GM04504 (cell line): ENCODE results near the gene PP2D1.
"Not testable (repeated sequence)": the region's sequence is repeated elsewhere in the genome, so short reads cannot be mapped to it uniquely, and the experiment has no call there.

Experiments
- DNase-seq: peaks from one replicate; pipeline ENCODE4 v3.0.0-alpha.2; 2012; ENCODE audit warnings: low read depth

PP2D1 gene

DNA sequence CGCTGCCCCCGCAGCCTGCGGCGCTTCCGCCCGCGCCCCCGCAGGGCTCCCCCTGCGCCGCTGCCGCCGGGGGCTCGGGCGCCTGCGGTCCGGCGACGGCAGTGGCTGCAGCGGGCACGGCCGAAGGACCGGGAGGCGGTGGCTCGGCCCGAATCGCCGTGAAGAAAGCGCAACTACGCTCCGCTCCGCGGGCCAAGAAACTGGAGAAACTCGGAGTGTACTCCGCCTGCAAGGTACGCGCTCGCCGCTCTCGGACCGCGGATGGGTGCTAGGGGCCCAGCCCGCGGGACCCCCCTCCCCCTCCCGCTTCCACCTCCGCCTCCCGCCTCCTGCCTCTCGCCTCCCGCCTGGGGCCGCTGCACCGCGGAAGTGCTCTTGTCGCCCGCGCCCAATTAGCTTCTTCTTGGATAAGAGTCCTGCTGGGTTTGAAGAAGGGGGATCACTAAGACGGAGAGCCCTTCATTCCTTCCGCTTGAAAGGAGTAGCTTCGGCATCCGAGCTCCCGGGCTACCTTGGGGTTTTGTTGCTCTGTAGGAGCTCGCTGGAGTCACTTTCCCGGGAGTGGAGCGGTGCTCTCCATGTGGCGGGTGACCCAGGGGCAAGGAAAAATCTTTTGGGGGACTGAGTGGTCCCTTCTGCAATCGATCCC lies 28.6 kb upstream of the PP2D1 start:
- DNase-seq: no peak

DNA sequence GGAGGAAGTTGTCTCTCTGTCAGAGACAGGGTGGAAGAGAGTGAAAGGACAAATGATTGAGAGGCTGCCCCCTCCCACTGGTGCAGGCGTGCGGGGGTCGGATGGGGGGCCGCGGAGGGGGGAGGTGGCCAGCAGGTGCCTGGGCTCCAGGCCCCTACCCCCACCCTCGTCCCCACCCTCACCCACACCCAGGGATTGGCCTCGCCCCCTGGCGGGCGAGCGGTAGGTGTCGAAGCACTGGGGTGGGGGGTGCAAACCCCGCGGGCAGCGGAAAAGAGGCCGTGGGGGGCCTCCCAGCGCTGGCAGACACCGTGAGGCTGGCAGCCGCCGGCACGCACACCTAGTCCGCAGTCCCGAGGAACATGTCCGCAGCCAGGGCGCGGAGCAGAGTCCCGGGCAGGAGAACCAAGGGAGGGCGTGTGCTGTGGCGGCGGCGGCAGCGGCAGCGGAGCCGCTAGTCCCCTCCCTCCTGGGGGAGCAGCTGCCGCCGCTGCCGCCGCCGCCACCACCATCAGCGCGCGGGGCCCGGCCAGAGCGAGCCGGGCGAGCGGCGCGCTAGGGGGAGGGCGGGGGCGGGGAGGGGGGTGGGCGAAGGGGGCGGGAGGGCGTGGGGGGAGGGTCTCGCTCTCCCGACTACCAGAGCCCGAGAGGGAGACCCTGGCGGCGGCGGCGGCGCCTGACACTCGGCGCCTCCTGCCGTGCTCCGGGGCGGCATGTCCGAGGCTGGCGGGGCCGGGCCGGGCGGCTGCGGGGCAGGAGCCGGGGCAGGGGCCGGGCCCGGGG lies 27.9 kb upstream of the PP2D1 start, which contains the start of gene KAT2B:
Gene KAT2B, plus strand, starts transcription at position 682 of the 783 bp plus-strand sequence. Its CDS starts 32 bp downstream, at position 714.
- no peak for DNase-seq

DNA sequence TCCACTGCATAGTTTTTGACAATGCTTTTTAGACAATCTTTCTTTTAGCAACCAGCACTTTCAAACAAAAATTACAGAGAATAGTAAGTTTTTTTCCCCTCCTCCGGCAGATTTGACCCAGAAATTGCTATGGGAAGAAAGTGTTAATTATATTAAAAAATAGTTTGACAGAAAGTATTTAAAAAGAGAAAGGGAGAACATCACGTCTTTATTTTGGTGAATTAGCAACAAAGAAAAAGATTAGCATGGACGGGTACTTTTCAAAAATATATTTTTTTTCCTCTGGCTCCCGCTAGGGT lies 27.4 kb upstream of the PP2D1 start:
- no peak for DNase-seq

DNA sequence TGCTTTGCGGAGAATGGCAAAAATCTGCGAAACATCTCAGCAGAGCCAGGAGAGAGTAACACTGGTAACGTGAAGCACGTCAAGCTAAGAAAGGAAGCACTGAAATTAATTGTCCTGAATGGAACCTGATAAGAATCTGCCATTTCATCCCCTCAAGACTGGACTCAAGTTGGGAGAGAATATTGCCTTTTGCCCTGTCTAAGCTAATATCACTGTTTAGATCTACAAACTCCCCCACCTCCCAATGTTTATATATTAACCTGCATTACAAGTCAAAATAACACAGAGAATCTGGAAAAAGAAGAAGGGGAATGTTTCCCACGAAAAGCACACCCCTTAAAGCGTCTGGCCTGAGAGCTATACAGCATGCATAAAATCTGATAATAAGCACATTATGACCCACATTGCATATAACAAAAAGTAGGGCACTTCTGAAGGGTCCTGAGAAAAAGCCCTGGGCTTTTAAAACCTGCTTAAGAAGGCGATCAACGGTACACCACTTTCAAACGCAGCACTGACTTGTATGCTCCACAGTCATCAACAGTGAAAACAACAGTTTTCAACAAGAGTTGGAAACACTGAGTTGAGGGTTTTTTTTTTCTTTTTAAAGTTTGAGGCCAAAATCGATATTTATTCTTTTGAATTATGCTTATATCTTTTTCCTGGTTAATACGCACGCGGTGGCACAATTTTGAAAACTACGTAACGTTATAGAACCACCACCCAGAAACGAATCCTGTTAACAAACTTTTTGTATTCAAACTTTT lies 26.8 kb upstream of the PP2D1 start:
- no peak for DNase-seq

DNA sequence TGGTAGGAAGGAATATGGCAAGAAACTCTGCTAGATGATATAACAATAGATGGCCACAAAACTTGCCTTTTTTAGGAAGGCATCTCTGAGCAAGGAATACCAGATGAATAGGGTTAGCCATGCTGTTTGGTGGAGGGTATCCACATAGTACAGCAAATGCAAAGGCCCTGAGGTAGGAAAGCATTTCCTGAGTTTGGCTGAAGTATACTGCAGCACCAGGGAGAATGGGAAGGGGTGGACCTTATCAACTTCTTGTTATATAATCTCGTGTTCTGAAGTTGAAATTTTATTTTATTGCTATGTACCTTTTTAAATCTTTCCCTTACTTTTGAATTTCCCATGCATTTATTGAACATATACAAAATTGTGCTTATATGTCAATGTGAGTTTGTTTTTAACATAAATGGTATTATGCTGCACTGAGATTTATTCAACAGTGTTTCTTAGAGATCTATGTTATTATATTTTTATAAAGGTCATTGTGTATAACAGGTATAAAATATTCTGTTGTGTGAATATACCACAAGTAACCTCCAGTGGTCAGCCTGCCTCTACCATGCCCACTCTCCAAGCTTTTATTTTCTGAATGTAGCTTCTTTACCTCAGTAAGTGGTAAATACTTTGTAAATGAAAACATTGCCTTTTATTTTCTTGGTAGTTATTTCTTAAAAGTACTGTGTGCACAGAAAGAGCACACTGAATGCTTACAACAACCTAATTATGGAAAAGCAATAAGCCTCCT lies 25.4 kb upstream of the PP2D1 start:
- no peak for DNase-seq

DNA sequence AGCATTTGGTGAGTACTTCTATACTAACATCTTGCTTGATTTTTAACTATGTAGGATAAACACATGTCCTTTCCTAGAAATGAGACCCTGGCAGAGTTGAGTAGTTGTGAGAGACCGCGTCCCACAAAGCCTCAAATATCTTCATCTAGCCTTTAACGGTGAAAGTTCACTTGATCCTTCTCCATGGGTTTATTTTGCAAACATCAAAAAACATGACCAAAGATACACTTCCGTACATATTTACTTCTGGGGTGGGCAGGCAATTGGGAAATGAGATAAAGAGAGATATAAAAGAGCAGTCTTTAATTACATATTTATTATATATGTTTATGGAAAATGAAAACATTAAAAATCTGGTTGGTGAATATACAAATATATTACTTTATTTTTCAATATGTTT lies 23.0 kb upstream of the PP2D1 start:
- no peak for DNase-seq

DNA sequence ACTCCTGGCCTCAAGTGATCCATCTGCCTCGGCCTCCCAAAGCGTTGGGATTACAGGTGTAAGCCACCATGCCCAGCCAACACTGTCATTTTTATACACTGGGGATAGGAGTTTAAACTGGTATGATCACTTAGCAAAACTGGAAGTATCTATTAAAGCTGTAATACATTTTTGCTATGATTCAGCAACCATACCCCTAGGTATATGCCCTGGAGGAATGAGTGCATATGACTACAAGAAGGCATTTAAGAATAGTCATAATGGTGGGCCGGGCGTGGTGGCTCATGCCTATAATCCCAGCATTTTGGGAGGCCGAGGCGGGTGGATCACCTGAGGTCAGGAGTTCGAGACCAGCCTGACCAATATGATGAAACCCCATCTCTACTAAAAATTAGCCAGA lies 19.9 kb upstream of the PP2D1 start:
- not testable (repeated sequence) for DNase-seq

DNA sequence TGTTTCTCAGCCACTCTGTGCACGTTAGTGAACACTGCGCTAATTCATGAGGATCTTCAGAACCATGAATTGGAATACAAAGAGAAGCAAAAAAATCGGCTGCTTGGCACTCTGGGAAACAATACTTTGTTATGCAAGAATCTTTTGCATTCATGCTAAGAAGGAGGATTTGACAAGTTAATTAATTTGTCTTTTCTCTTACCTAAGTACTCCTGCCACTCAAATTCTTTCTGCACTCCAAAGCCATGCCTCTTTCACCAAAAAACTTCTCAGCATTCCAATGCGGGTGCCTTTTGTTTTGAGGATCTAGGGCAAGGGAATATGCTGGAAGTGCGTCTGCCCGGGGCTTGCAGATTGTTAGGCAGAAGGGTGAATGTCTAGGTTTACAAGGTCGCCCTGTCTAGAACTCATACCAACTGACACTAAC lies 16.9 kb upstream of the PP2D1 start:
- no peak for DNase-seq

DNA sequence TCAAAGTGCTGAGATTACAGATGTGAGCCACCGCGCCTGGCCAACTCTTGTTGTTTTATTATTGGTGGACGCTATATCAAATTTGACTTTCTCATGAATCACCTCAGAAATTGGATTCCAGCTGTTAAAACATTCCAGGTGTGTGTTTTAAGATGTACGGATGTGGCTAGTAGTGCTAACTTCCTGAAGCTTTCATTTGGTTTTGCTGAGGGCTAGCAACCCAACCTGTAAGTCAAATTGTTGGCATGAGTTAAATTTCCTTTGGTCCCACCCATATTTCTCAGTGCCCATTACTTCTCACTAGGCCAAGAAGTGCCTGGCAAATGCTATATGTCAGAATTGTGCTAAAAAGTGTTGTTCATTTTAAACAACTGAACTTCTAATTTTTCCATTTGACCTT lies 15.1 kb upstream of the PP2D1 start:
- no peak for DNase-seq

DNA sequence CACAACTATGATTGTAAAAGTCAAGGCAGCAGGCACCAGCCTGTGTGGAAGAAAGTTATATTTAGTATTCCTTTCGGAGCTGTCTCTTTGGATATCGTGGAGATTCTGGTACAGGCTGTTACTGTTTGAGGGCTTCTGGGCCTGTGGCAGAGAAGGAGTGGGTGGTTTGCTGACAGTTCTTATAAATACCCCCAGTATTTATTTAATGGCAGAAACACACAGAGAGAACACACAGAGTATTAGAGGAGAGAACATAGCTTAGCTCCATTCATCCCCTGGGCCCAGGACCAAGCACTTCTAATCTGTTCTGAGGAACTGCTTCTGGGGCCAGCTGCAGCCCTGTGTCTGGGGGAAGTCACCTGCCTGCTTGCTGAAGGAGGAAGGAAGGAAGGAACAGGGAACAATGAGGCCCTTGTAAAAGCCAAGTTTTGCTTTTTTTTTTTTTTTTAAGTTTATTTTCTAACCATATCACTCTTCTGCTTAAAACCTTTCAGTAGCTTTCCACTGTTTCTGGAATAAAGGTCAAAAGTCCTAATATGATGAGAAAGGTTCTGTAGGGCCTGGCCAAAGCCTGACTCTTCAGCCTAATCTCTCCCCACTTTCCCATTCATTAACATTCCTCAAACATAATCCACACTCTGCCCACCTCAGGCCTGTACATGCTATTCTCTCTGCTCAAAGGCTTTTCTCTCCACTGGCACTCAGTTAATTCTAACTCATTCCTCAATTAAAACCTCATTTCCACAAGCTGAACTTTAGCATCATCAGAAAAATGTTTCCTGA lies 11.8 kb upstream of the PP2D1 start:
- no peak for DNase-seq

DNA sequence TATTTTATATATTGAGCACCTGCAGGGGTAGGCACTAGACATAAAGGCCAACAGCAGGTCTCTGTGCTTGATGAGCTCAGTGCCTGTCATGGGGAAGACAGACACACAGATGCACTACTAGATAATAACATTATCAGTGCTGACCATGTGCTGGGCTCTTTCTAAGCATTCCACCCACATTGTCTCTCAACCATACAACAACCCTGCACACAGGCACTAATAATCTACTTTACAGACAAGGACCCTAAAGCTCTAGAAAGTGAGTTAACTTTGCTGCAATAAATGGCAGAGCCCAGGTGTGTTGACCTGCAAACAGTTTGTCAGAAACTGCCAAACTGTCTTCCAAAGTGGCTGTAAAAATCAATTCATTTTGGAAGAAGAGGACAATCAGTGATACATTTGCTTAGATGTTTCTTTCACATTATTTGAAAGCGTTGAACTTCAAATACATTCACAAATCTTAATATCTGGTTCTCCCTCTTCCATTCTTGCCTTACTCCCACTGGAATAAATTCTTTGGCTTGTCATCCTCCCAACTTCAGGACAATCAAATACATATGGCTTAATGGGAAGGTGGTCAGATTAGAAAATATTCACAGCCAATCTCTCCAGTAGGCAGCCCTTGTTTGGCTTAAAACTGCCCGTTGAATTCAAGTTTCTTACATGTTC lies 11.0 kb upstream of the PP2D1 start:
- DNase-seq: no peak

DNA sequence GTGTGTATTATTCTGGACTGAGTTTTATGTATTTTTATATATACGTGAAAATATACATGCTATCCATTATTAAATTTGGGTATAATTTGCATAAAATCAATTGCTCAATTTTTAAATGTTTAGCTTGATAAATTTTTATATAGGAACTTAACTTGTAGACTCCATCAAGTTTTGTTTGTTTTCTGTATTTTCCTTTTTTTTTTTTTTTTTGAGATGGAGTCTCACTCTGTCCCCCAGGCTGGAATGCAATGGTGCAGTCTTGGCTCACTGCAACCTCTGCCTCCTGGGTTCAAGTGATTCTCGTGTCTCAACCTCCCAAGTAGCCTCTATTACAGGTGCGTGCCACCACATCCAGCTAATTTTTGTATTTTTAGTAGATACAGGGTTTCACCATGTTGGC lies 4.0 kb upstream of the PP2D1 start:
- not testable (repeated sequence) for DNase-seq

DNA sequence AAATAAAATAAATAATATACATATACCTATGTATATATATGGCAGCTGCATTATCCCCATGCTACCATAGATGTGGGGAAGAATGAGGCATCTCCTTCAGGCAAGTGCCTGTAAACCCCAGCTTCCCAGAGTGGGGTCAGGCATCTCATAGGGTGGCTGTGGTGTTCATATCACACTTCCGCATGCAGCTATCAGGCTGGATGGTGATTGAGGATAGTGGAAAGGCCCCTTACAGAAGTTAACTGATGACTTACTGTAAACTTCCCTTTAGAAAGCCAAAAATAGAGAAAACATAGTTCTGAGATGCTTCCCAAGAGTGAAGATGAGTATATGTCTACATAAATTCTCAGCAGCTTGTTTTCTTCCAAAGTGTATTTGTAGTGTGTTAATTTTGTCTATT lies 3.5 kb upstream of the PP2D1 start:
- DNase-seq: no peak

DNA sequence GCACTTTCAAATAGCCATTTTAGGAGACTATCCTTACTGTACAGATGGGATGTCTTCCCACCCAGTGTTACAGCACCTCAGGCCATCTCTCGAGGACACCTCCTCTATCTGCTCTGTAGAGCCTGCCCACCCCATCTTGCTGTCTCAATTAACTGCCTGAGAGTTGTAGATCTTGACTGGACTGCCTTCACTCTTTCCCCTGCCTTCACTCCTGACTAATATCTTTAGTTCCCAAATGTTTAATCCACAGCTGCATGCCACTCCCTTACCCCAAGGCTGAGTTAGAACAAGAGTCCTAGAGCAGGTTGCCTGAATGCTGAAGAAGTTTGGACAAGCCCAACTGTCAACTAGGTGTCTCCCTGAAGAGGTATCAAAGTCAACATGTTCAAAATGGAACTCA lies 1.3 kb upstream of the PP2D1 start:
- DNase-seq: no peak

DNA sequence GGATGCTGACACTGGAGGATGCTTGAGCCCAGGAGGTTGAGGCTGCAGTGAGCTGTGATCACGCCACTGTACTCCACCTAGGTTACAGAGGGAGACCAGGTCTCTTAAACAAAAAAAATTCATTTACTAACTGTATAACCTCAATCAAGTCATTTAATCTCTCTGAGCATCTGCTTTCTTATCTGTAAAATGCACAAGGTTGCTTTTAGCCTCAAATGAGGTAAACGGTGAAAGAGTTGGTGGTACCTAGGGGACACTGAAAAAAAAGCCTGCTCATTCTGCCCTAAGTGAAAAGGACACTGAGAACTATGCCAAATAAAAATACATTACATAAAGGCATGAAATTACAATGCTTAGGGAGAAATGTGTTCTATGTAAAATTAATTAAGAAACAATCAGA lies 3.4 kb downstream of the PP2D1 start:
- no peak for DNase-seq

DNA sequence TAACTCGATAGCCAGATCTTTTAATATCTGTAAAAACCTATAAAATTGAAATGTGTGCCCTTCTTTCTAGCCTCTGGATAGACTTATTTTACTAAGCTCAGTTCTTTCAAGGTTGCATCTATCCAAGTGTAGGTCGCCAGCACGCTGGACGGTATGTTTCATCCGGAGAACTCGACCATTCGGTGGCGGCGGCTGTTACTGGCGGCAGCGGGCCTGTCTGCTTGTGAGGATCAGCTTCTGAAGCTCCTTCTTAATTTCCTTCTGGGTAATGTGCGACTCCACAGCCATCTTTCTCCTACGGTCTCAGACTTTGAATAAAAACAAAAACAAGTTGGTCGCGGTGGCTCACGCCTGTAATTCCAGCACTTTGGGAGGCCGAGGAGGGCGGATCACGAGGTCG lies 4.1 kb downstream of the PP2D1 start:
- no peak for DNase-seq

DNA sequence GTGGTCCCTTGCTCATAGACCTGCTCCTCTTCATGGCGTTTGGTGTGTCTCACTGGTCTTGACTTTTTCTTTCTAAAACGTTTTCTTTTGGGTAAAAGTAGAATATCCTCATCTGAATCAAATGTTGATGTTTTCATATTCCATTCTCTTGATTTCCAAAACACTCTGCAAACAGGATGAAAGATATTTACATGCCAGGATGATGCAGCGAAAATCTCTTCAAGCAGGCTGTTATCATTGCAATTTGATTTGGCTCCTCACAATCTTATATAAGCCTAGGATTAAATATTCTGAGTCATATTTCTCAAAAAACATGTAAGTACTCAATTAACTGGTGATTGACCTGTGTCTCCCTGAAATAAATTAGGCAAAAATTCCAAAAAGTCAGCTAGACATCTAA lies 10.1 kb downstream of the PP2D1 start:
- DNase-seq: no peak

DNA sequence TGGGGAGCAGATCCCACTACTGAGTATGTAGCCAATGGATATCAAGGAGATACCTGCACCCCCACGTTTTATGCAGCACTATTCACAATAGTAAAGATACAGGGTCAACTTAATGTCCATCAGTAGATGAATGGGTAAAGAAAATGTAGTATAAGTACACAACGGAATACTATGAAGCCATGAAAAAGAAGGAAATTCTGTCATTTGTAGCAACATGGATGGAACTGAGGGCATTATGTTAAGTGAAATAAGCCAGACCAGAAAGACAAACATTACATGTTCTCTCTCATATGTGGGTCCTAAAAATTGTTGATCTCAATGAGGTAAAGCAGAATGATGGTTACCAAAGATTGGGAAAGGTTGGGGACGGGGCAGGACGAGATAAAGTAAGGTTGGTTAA lies 14.6 kb downstream of the PP2D1 start:
- DNase-seq: no peak

DNA sequence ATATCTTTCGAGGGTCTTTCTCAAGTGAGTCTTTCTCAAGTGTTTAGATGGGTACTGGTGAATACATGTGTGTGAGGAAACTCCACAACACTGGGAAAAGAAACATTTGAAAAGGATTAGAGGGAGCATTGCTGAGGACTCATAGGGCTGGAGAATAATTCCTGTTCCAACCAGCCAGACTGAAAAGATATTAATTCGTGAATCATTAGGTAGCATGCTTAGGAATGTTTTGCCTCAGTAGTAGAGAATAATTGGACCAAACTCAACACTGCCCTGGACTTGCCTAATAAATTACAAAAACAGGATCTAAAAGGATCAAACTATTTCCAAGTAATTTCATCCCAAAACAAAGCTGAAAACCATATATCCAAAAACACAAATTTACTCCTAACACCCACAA lies 17.3 kb downstream of the PP2D1 start:
- DNase-seq: no peak

DNA sequence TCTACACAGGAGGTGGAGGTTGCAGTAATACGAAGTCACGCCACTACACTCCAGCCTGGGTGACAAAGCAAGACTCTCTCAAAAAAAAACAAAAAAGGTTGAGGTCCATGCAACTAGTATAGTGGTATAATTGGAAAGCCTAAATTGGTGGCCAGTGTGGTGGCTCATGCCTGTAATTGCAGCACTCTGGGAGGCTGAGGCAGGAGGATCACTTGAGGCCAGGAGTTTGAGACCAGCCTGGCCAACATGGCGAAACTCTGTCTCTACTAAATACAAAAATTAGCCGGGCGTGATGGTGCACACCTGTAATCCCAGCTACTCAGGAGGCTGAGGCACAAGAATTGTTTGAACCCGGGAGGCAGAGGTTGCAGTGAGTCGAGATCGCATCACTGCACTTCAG lies 23.2 kb downstream of the PP2D1 start:
- not testable (repeated sequence) for DNase-seq

DNA sequence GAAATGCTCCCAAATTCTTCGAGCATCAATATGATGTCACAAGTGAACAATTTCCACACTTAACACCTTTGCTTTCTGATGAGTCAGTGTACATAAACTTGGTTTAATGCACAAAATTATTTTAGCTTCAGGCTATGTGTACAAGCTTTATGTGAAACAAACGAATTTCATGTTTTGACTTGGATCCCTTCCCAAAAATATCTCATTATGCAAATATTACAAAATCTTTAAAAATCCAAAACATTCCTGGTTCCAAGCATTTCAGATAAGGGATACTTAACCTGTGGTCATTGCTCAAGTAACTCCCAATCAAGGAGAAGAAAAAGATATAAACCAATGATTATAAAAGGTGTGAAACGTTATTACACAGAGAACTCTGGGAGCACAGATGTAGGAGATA lies 40.0 kb downstream of the PP2D1 start:
- DNase-seq: peak; percentile 5
